Spleen (tissue), 11 donors: Measurements from ENCODE around the gene HDGFL3. TPM values are rescaled to one million over a fixed set of nuclear protein-coding genes. Genes with fewer than 3 reads are reported as not detected.

Experiments
- DNase-seq: peaks from one replicate; pipeline ENCODE4 v3.0.0-alpha.2; 2020
- H3K27ac ChIP-seq, 8 donors: fragments of 200-600 bp; sonication (generic) in 7 of 8; 1 replicate in 4 of 8; 2 replicates in 4 of 8; pipeline versions ENCODE4 v1.5.0 to v1.8.0; 2016 to 2021; ENCODE audit warnings: inconsistent platforms in 4 of 8, mild to moderate bottlenecking in 4 of 8, moderate library complexity in 1 of 8
- H3K27me3 ChIP-seq, 7 donors: fragments of 200-600 bp; sonication (generic) in 6 of 7; replicated peaks in 1 of 7; 1 replicate in 4 of 7; 2 replicates in 3 of 7; pipeline versions ENCODE4 v1.5.0 to v1.8.0; 2016 to 2021; ENCODE audit warnings: inconsistent platforms in 3 of 7, mild to moderate bottlenecking in 1 of 7
- H3K36me3 ChIP-seq, 6 donors: fragments of 200-600 bp; sonication (generic) in 5 of 6; 1 replicate in 4 of 6; 2 replicates in 2 of 6; pipeline versions ENCODE4 v1.5.0 to v1.8.0; 2016 to 2021; ENCODE audit warnings: inconsistent platforms in 2 of 6
- H3K4me1 ChIP-seq, 6 donors: fragments of 200-600 bp; sonication (generic) in 5 of 6; 1 replicate in 3 of 6; 2 replicates in 3 of 6; pipeline versions ENCODE4 v1.5.0 to v1.8.0; 2016 to 2021; ENCODE audit warnings: inconsistent platforms in 3 of 6
- H3K4me3 ChIP-seq, 8 donors: fragments of 200-600 bp; sonication (generic) in 7 of 8; 1 replicate in 4 of 8; 2 replicates in 4 of 8; pipeline versions ENCODE4 v1.5.0 to v1.8.0; 2016 to 2021; ENCODE audit warnings: inconsistent platforms in 4 of 8, mild to moderate bottlenecking in 4 of 8, moderate library complexity in 2 of 8
- H3K9me3 ChIP-seq, 8 donors: fragments of 200-600 bp; sonication (generic) in 7 of 8; 1 replicate in 4 of 8; 2 replicates in 4 of 8; pipeline versions ENCODE4 v1.5.0 to v1.8.0; 2016 to 2021; ENCODE audit warnings: inconsistent platforms in 4 of 8
- CTCF ChIP-seq, 11 experiments: fragments of 200-600 bp in 7 of 11; fragments of 450-650 bp in 4 of 11; sonication (generic) in 4 of 11; IDR thresholded peaks in 8 of 11; conservative IDR thresholded peaks in 3 of 11; 1 replicate in 7 of 11; 2 replicates in 4 of 11; pipeline versions ENCODE4 v1.4.0 to v1.8.0; 2016 to 2021; ENCODE audit warnings: antibody characterized with exemption in 11 of 11, inconsistent platforms in 4 of 11, mild to moderate bottlenecking in 1 of 11
- POLR2A ChIP-seq, 3 donors: fragments of 450-650 bp; IDR thresholded peaks; one replicate each; pipeline ENCODE4 v1.5.1; 2017; ENCODE audit warnings: antibody characterized with exemption in 3 of 3, mild to moderate bottlenecking in 1 of 3
- POLR2AphosphoS5 ChIP-seq, 3 donors: sonication (generic); formaldehyde crosslinking; IDR thresholded peaks; one replicate each; pipeline ENCODE4 v1.5.1; 2017; ENCODE audit warnings: antibody characterized with exemption in 3 of 3
- WGBS, 5 donors: extraction: QIAGEN DNeasy Blood & Tissue Kit in 3 of 5; methylation state at CpG; one replicate each; pipeline versions ENCODE4 v1.1.5 to v1.1.7; 2013 to 2018; 5-methylcytosine and 5-hydroxymethylcytosine counted together
- intact Hi-C: fragments of 100-400 bp; cut with DNase I; formaldehyde crosslinking; loops from one replicate; pipeline ENCODE4 v1.15.0; 2023; ENCODE audit warnings: low total_unique reads
- polyA plus RNA-seq, 3 donors: library from polyadenylated mRNA; stranded (reverse); fragments of 200-250 nt; gene quantifications; one replicate each; pipeline ENCODE4 v1.2.1, GENCODE V29; 2013
- total RNA-seq, 7 donors: library from RNA; depleted of rRNA in 3 of 7; stranded (reverse); fragments of >200 nt in 3 of 7; fragmentation: NEBNext Ultra II Directional in 4 of 7; extraction: Animal tissue kit (Norgen Biotek cat#: 25700) in 4 of 7; gene quantifications; one replicate each; pipeline versions ENCODE4 v1.1.0 to v1.2.1, GENCODE V29; 2016 to 2021
- donor health status: healthy with polysubstance abuse.
- donor health status: DM: no; HTN: no; CAD: no; lungs with moderate emphysema.
- donor health status: DM: no; HTN: no; CAD: no.
- donor health status: Bipolar disorder and iron deficiency.
- donor health status: healthy.
- donor health status: DM: no; HTN: no; CAD: no.
- donor health status: DM: yes; HTN: yes; CAD: no.

The HDGFL3 gene
- total and polyA plus RNA-seq, 10 donors: 4.6 to 35.1 (median 20.6) TPM

DNA sequence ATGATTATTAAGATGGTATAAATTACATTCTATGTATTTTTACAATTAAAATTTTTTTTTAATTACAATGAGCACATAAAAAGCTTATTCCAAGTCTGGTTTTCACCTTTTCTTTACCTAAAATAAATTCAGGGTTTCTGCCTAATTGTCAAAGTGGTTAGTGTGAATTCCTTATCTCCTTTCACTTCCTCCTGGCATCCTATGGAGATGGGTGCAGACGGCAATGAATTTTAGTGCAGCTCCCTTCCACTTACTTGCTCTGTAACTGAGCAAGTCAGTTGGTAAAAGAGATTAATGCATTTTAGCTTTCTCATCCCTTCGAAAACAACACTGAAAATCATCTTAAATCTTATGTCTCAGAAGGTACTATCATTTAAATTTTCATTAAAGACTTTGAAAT is 13.1 kb downstream of the HDGFL3 start:
- H3K9me3 ChIP-seq: no peaks in the 10 kb centered on the region
- TF ChIP-seq POLR2A (IDR thresholded peaks at IDR 0.05) (no peak), POLR2AphosphoS5 (IDR thresholded peaks at IDR 0.05) (no peak), CTCF (IDR thresholded peaks at IDR 0.05 in 8 of 11, conservative IDR thresholded peaks at IDR 0.05 in 3 of 11) (no peak)
- no peak overlapping the region for H3K4me3 ChIP-seq
- intact Hi-C loops: no loop called here
- H3K4me1 ChIP-seq: peaks cover 0 to 24% (median 0%) of the 10 kb centered on the region in 6 donors
- WGBS, 5 donors: 53 to 72% (median 65%) methylated on average over 2 of the region's 2 CpGs
- H3K27ac ChIP-seq: no peak overlapping the region
- H3K27me3 ChIP-seq: no peaks in the 10 kb centered on the region
- no peaks in the 10 kb centered on the region for H3K36me3 ChIP-seq
- no peak for DNase-seq

GRCh38 chr15:83193721-83194120 is 13.9 kb downstream of the HDGFL3 start:
- 62 to 90% (median 87%) methylated on average over 2 of the region's 2 CpGs for WGBS, 5 donors
- H3K27me3 ChIP-seq: no peaks in the 10 kb centered on the region
- peaks cover 0 to 16% (median 0%) of the 10 kb centered on the region in 6 donors for H3K4me1 ChIP-seq
- no peak for TF ChIP-seq POLR2A (IDR thresholded peaks at IDR 0.05)
- TF ChIP-seq POLR2AphosphoS5 (IDR thresholded peaks at IDR 0.05): no peak
- TF ChIP-seq CTCF (IDR thresholded peaks at IDR 0.05 in 8 of 11, conservative IDR thresholded peaks at IDR 0.05 in 3 of 11): no peak
- H3K4me3 ChIP-seq: no peak overlapping the region
- no peaks in the 10 kb centered on the region for H3K9me3 ChIP-seq
- DNase-seq: no peak
- no peaks in the 10 kb centered on the region for H3K36me3 ChIP-seq
- no peak overlapping the region for H3K27ac ChIP-seq
- intact Hi-C loops: no loop called here

DNA sequence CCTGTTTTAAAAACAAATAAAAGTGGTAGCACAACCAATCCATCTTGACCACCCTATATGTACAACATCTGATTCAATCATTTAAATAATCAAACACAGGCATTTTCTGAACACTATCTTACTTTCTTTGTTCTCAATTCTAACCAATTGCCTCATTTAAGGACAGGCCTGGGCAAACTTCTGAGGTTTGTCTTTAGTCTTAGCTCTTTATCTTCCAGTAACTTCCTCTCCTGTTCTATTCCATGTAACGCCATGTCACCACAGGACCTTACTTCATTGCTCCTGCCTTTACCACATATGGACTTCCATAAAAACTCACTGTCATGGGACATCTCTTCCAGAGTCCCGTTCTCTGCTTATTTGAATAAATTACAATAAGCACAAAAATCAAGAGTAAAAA is 14.9 kb downstream of the HDGFL3 start:
- no peak for TF ChIP-seq CTCF (IDR thresholded peaks at IDR 0.05 in 8 of 11, conservative IDR thresholded peaks at IDR 0.05 in 3 of 11)
- TF ChIP-seq POLR2AphosphoS5 (IDR thresholded peaks at IDR 0.05): no peak
- TF ChIP-seq POLR2A (IDR thresholded peaks at IDR 0.05): no peak
- Histone ChIP-seq H3K4me3 (no peak overlapping the region), H3K9me3 (no peaks in the 10 kb centered on the region), H3K4me1 (peaks cover 0 to 8% (median 0%) of the 10 kb centered on the region in 6 donors), H3K36me3 (no peaks in the 10 kb centered on the region), H3K27ac (no peak overlapping the region), H3K27me3 (no peaks in the 10 kb centered on the region)
- no peak for DNase-seq
- 75 to 91% (median 87%) methylated on average over 2 of the region's 2 CpGs for WGBS, 5 donors
- intact Hi-C loops: no loop called here

DNA sequence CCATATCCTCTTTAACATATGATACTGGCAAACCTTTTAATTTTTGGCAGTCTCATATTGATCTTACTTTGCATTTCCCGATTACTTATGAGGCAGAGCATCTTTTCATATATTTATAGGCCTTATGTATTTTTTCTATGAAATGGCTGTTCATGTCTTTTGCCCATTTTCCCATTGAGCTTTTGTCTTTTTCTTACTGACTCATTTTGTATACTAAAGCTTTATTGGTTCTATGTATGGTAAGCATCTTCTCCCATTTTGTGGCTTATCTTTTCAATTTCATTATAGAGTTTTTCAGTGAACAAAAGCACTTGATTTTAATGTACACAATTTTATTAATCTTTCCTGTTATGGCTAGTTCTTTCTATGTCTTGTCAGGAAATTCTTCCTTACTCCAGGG is 17.2 kb downstream of the HDGFL3 start:
- WGBS, 5 donors: 86 to 100% (median 98%) methylated on average over 1 of the region's 1 CpG
- H3K4me1 ChIP-seq: peaks cover 0 to 8% (median 0%) of the 10 kb centered on the region in 6 donors
- no peaks in the 10 kb centered on the region for H3K36me3 ChIP-seq
- intact Hi-C loops: no loop called here
- TF ChIP-seq CTCF (IDR thresholded peaks at IDR 0.05 in 8 of 11, conservative IDR thresholded peaks at IDR 0.05 in 3 of 11) (no peak), POLR2AphosphoS5 (IDR thresholded peaks at IDR 0.05) (no peak), POLR2A (IDR thresholded peaks at IDR 0.05) (no peak)
- no peaks in the 10 kb centered on the region for H3K27me3 ChIP-seq
- no peaks in the 10 kb centered on the region for H3K9me3 ChIP-seq
- no peak for DNase-seq
- H3K27ac ChIP-seq: no peak overlapping the region
- H3K4me3 ChIP-seq: no peak overlapping the region
